GM21529 (cell line): ENCODE results near the gene TP53TG5.
"Not testable (repeated sequence)": the region's sequence is repeated elsewhere in the genome, so short reads cannot be mapped to it uniquely, and the experiment has no call there.

Experiments used
- ATAC-seq: cut with Tn5 transposase; IDR thresholded peaks from one replicate; pipeline ENCODE4 v1.9.1; 2021; ENCODE audit not compliant: unreplicated experiment

Gene TP53TG5

DNA sequence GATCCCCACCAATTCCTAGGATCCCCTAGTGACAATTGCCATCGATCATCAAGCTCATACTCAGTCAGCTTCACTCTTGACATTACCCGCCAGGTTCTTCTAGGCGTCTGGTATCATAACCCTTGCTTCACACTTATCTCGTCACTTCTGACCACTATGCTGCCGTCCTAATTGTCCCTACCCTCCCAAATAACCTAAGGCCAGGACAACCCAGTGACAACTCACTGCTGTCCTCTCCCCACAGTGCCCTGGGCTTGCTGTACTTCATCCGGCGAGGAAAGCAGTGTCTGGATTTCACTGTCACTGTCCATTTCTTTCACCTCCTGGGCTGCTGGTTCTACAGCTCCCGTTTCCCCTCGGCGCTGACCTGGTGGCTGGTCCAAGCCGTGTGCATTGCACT lies 11.5 kb downstream of the TP53TG5 start:
- ATAC-seq, result no peak

- no peak for ATAC-seq
These were observed 11.9 kb downstream of the TP53TG5 start for GRCh38 chr20:45366192-45366591.

GRCh38 chr20:45365444-45365970 lies 12.6 kb downstream of the TP53TG5 start:
- ATAC-seq, result no peak

- ATAC-seq, result no peak
These were observed 14.3 kb downstream of the TP53TG5 start for GRCh38 chr20:45363611-45364492.

- peak; percentile 82 for ATAC-seq
These were observed 15.1 kb downstream of the TP53TG5 start, which contains the start of gene SYS1 for GRCh38 chr20:45362804-45363610. Gene SYS1 (plus strand): TSS chr20:45363156. CDS start chr20:45363532, 376 bp downstream.

GRCh38 chr20:45361793-45362192 lies 16.3 kb downstream of the TP53TG5 start:
- ATAC-seq, result no peak

DNA sequence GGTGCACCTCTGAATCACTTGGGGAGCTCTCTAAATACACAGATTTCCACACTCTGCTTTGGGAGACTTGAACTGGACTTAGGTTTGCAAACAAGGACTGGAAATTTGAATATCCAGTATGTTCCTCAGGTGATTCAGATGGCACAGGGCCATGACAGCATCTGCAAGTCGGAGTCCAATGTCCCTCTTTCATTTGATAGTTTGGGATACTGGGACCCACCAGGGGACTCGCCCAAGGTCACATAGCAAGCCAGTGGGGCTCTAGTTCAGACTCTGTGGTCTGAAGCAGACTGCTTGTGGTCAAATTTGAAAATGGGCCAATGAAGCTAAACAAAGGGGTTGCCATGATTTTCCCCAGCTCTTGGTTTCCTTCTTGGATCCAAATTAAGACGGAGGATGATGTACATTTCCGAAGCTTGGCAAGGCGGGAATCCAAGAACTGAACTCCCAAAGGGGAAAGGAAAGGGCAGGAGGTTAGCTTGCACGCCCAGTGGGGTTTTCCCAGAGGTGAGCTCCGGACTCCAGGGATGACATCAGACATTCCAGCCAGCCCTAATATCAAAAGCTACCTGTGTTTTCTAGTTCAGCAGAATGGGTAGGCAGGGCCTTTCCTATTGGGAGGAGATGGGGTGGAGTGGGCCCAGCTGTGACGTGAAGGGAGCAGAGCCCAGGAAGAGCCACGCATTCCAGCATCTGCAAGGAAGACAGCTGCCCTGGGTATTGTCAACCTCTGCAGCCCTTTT lies 18.5 kb downstream of the TP53TG5 start:
- no peak for ATAC-seq

- no peak for ATAC-seq
These were observed 19.1 kb downstream of the TP53TG5 start for GRCh38 chr20:45359069-45359405.

DNA sequence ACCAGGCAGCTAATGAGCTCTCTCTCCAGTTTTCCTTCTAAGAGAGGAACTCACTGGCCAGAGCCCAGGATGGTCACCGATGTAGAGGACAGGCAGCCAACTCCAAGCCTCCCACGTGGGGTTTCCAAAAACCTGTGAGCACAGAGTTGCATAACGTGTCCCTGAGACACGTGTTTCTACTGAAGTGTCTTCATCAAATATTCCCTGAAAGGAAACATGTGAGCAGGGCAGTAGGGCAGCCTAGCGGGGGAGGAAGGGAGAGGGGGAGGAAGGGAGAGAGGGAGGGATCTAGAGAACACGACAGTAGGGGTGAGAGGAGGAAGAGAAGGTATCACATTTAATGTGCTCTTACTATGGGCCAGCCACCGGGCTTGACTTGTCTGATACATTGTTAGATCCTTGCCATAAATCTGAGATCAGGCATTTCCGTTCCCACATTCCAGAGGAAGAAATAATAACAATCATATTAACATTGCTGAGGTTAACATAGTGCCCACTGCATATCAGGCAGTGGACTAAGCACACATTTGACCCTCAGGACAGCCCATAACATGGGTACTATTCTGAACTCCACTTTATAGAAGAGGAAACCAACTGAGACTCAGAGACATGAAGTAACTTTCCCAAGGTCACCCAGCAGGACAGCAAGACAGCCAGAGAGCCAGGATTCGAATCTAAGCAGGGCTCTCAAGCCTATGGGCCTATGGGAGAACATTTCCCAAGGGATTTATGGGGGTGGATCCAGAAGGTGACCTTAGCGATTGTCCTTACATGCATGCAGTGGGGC lies 19.6 kb downstream of the TP53TG5 start:
- ATAC-seq, result no peak

DNA sequence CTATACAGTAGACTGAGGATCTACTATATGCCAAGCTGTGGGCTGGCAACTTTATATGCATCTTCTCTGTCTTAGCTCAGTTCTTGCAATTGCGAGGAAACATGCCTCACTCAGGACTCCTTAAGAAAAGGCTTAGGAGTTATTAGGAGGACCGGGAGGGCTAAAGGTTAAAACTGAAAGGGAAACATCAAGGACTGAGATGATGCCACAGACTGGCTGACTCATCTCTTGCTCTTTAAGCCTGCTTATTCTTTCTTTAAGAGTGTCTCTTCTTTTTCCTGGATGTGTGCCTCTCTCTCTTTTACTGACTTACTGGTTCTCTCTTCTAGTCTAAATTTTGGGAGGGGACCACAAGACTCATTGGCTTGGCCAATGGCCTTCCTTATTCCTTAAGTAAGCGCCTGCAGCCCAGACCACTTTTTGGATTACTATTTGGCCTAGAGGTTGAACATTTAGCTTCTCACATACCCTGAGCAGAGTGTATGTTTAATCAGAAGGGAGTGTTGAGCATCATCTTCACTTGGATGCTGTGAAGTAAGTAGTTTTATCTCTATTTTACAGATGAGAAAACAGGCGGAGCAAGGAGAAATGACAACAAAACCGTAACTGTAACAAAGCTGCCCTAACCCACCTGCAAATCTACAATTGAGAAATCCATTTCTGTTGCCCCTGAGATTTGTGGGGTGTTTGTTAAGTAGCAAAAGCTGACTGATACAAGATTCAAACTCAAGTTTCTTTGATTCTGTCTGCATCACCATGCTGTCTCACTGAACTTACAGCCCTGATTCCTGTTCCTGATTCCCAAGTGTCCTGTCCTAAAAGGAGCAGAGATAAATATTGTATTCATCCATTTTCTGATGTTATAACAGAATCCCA lies 22.7 kb downstream of the TP53TG5 start:
- ATAC-seq, result no peak

DNA sequence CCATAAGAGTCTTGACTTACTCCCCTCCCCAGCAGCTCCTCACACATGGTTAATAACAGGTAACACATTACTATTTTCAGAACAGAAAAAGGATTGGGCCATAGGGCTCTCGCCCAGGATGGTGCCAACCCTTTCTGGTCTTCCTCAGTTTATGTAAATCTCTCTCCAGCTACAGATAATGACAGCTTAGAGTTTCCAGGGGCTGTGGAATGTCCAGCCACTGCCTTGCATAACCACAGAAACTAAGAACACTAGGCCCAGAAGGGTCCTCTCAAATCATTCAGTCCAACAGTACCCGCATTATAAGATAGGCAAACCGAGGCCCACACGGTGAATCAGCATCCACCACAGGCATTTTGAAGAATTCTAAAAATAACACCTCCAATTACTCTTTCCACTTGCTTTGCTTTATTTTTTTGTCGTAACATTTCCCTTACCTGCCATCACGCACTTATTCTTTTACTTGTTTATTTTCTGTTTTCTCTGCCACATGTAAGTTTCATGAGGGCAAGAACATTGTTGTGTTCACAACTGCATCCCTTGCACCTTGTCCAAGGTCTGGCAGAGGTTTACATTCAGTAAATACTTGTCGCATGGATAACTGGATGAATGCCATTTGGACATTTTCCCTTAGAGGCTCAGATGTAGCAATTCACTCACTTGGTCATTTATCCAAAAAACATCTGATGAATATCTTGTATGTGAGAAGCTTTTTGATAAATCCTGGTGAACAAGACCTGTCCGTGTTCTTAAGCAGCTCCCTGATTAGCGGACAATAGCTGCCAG lies 23.5 kb downstream of the TP53TG5 start:
- ATAC-seq, result no peak

- no peak for ATAC-seq
These were observed 24.4 kb downstream of the TP53TG5 start for GRCh38 chr20:45353746-45354145.

DNA sequence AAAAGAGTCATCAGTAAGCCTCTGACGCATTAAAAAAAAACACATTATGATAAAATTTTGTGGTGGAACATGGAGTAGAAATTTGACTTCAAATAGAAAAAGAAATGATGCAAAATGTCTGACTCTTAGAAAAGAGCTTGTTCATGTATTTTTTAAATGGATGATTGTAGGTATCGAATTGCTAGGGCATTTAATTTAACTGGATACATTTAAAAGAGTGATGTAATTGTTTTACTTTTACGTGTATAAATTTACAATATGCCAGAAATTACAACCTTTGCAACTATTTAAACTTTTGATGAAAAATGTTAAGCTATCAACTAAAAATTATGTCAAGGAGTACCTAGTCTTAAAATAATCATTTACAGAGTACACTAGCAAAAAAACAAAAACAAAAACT lies 25.4 kb downstream of the TP53TG5 start:
- no peak for ATAC-seq

DNA sequence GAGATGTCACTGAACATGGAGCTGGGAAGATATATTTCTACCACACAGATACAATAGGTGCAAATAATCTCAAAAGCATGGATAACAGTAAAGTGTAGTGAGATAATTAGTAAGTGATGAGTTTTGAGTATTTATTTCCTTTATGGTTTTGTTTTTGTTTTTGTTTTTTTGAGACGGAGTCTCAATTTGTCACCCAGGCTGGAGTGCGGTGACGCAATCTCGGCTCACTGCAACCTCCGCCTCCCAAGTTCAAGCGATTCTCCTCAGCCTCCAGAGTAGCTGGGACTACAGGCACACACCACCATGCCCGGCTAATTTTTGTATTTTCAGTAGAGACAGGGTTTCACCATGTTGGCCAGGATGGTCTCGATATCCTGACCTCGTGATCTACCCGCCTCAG lies 27.3 kb downstream of the TP53TG5 start:
- ATAC-seq, result not testable (repeated sequence)

DNA sequence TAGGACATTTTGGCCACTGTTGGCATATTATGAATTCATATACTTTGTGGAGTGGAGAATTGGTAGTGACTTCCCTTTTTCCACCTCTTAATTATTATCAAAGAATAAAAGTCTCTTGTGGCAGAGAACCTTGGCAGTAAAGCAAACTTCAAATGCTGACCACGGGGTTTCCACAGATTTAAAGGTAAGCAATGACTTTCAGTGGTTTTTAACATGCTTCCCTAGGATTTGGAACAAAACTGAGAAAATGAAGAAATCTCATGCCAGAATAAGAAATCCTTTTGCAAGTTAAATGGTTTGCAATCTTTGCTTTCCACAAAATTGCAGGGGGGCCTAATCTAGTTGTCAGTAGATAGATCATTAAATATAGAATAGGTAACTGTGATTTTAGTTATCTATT lies 27.9 kb downstream of the TP53TG5 start:
- ATAC-seq, result no peak

GRCh38 chr20:45347936-45348778 lies 30.0 kb downstream of the TP53TG5 start, which contains the start of gene SDC4:
Gene SDC4 (minus strand): TSS chr20:45348424. CDS start chr20:45348384, 40 bp downstream.
- ATAC-seq, result no peak

- ATAC-seq, result no peak
These were observed 30.7 kb downstream of the TP53TG5 start for GRCh38 chr20:45347297-45347935.
